ENCODE data around the gene PSMC5.

Gene PSMC5

DNA sequence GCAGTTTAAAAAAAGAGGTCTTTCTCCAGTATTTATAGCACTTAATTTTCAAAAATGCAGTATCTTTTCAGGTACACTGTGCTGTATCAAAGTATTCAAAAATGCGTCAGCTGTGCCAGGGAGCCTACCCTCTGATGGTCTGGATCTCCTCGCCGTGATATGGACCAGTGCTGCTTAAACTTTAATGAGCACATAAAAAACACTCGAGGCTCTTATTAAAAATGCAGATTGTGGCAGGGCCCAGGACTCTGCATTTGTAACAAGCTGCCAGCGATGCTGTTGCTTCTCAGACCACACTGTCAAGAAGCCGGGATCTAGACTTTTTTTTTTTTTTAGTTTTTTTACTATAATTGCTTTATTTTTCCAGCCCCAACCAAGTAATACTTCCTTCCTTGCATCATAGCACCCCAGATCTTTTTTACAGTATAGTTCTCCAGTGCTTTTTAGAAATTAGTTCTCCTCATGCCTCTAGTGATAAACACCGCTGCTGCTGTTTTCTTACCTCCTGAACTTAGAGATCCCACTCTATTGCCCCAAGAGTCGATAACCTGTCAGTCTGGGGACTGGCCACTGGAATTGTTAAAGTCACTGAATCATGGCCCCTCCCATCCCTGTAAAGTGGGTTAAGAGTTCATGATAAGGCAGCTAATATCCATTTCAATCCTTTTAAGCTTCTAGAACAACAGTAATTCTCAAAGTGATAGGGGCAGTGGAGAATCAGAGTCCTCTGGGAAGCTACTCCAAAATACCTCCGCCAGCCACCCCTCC is 16.9 kb downstream of the PSMC5 start:
- TF ChIP-seq CEBPB (IDR thresholded peaks at IDR 0.05) (no peak), ZBTB7A (IDR thresholded peaks at IDR 0.05; ENCODE audit: low read depth) (no peak), FOXM1 (IDR thresholded peaks at IDR 0.05; ENCODE audit: borderline replicate concordance, low read depth) (no peak), CREB1 (IDR thresholded peaks at IDR 0.05; ENCODE audit: low read depth) (no peak), YY1 (IDR thresholded peaks at IDR 0.05; ENCODE audit: low read depth) (no peak), NFIC (IDR thresholded peaks at IDR 0.05) (no peak), TAF1 (IDR thresholded peaks at IDR 0.05; ENCODE audit: low read depth) (no peak), EGR1 (IDR thresholded peaks at IDR 0.05) (no peak), USF1 (IDR thresholded peaks at IDR 0.05) (no peak), MAX (IDR thresholded peaks at IDR 0.05) (no peak), RAD21 (IDR thresholded peaks at IDR 0.05; ENCODE audit: low read depth) (no peak), TCF12 (IDR thresholded peaks at IDR 0.05; ENCODE audit: low read depth) (no peak), REST (IDR thresholded peaks at IDR 0.05; ENCODE audit: low read depth) (no peak), TEAD4 (IDR thresholded peaks at IDR 0.05) (no peak), EP300 (IDR thresholded peaks at IDR 0.05; ENCODE audit: borderline replicate concordance) (no peak)

DNA sequence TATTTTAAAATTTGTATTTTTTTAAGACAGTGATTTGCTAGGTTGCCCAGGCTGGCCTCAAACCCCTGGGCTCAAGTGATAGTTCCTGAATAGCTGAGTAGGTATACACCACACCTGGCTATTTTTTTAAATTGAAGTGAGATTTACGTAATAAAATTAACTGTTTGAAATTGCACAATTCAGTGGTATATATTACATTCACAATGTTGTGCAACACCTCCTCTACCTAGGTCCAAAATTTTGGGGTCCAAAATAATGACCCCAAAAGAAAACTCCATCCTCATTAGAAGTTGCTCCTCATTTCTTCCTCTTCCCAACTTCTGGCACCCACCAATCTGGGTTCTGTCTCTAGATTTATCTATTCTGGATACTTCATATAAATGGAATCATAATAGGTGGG is 18.3 kb downstream of the PSMC5 start:
- TF ChIP-seq MAX (IDR thresholded peaks at IDR 0.05) = no peak
- no peak for TF ChIP-seq TCF12 (IDR thresholded peaks at IDR 0.05; ENCODE audit: low read depth)
- TF ChIP-seq FOXM1 (IDR thresholded peaks at IDR 0.05; ENCODE audit: borderline replicate concordance, low read depth) = no peak
- TF ChIP-seq REST (IDR thresholded peaks at IDR 0.05; ENCODE audit: low read depth) = no peak
- no peak for TF ChIP-seq EGR1 (IDR thresholded peaks at IDR 0.05)
- TF ChIP-seq YY1 (IDR thresholded peaks at IDR 0.05; ENCODE audit: low read depth) = no peak
- no peak for TF ChIP-seq EP300 (IDR thresholded peaks at IDR 0.05; ENCODE audit: borderline replicate concordance)
- no peak for TF ChIP-seq CEBPB (IDR thresholded peaks at IDR 0.05)
- no peak for TF ChIP-seq USF1 (IDR thresholded peaks at IDR 0.05)
- no peak for TF ChIP-seq CREB1 (IDR thresholded peaks at IDR 0.05; ENCODE audit: low read depth)
- no peak for TF ChIP-seq NFIC (IDR thresholded peaks at IDR 0.05)
- no peak for TF ChIP-seq RAD21 (IDR thresholded peaks at IDR 0.05; ENCODE audit: low read depth)
- no peak for TF ChIP-seq TAF1 (IDR thresholded peaks at IDR 0.05; ENCODE audit: low read depth)
- no peak for TF ChIP-seq ZBTB7A (IDR thresholded peaks at IDR 0.05; ENCODE audit: low read depth)
- no peak for TF ChIP-seq TEAD4 (IDR thresholded peaks at IDR 0.05)

DNA sequence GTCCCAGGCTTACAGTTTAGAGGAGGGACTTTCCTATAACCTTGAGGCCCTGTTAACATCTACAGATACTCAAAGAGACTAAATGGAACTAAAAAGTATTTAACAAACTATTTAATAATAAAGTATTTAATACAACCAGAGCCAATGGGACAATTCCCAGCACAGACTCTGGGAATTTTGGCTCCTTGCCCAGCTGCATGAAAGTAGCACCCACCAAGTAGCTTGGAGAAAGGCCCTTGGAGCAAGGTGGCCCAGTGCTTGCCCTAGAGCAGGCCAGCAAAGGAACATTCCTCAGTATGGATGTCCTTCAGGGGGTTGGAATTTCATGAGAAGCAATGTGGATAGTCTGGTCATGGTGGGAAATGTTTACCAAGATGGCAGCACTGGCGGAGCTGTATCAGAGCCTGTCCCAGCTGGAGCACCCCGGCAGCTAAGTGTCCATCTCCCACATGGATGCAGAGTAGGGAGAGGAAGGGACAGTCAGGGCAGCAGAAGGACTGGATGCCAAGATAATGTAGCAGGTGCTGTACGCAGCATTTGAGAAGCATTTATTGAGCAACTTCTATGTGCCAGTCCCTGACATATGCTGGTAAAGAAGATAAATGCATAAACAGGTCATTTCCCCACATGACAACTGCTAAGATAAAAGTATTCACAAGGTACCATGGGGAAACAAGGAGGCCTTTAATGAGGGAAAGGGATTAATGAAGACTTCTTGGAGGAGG is 20.5 kb downstream of the PSMC5 start:
- TF ChIP-seq EGR1 (IDR thresholded peaks at IDR 0.05) = no peak
- no peak for TF ChIP-seq RAD21 (IDR thresholded peaks at IDR 0.05; ENCODE audit: low read depth)
- TF ChIP-seq REST (IDR thresholded peaks at IDR 0.05; ENCODE audit: low read depth) = no peak
- no peak for TF ChIP-seq EP300 (IDR thresholded peaks at IDR 0.05; ENCODE audit: borderline replicate concordance)
- TF ChIP-seq USF1 (IDR thresholded peaks at IDR 0.05) = no peak
- TF ChIP-seq CEBPB (IDR thresholded peaks at IDR 0.05) = no peak
- TF ChIP-seq TEAD4 (IDR thresholded peaks at IDR 0.05) = no peak
- no peak for TF ChIP-seq NFIC (IDR thresholded peaks at IDR 0.05)
- no peak for TF ChIP-seq CREB1 (IDR thresholded peaks at IDR 0.05; ENCODE audit: low read depth)
- no peak for TF ChIP-seq MAX (IDR thresholded peaks at IDR 0.05)
- no peak for TF ChIP-seq TAF1 (IDR thresholded peaks at IDR 0.05; ENCODE audit: low read depth)
